NCI-H1048 (cell line): ENCODE results near the gene CNTFR.

Source experiments
- DNase-seq: peaks from one replicate; lab custom pipeline; 2025; lab: John Stamatoyannopoulos, UW

The CNTFR gene

GRCh38 chr9:34507556-34507955, 82.0 kb downstream of the CNTFR start:
- DNase-seq, result no peak

GRCh38 chr9:34506623-34507022, 82.9 kb downstream of the CNTFR start:
- no peak for DNase-seq

GRCh38 chr9:34505370-34506120, 84.0 kb downstream of the CNTFR start:
- DNase-seq, result no peak

- no peak for DNase-seq
Observed at GRCh38 chr9:34503406-34503805, 86.1 kb downstream of the CNTFR start.

- DNase-seq, result no peak
Observed at GRCh38 chr9:34502891-34503290, 86.6 kb downstream of the CNTFR start.

- DNase-seq, result no peak
Observed at GRCh38 chr9:34502471-34502870, 87.1 kb downstream of the CNTFR start.

- DNase-seq, result no peak
Observed at GRCh38 chr9:34501889-34502425, 87.6 kb downstream of the CNTFR start.
